Panc1 (cell line): Measurements from ENCODE around the gene KIF26B. TPM values are rescaled to one million over a fixed set of nuclear protein-coding genes. Genes with fewer than 3 reads are reported as not detected.

Source experiments
- ATAC-seq: fragments of 200-7000 bp; cut with Tn5 transposase; 2 replicates; pipeline ENCODE4 v1.9.1; 2020; ENCODE audit warnings: mild to moderate bottlenecking, moderate library complexity
- BruUV-seq: library from RNA; stranded (reverse); fragments of 400-500 nt; replicated peaks from 2 replicates; lab custom pipeline; 2021; lab: Mats Ljungman, UMichigan
- CTCF ChIA-PET: fragments of 300-600 bp; sonication (Branson Sonifier 250); formaldehyde crosslinking; loops from one replicate; lab custom pipeline; 2022; ENCODE audit warnings: antibody characterized with exemption; lab: Charles Lee
- POLR2A ChIA-PET: fragments of 300-600 bp; sonication (Branson Sonifier 250); formaldehyde crosslinking; loops from one replicate; lab custom pipeline; 2022; ENCODE audit warnings: antibody characterized with exemption; lab: Charles Lee
- DNase-seq: peaks from one replicate; pipeline ENCODE4 v3.0.0-alpha.2; 2010; ENCODE audit warnings: low read depth, low spot score
- H3K27ac ChIP-seq: 2 replicates; pipeline ENCODE4 v1.5.1; 2011; ENCODE audit warnings: mild to moderate bottlenecking, low read length, inconsistent platforms
- H3K27me3 ChIP-seq: fragments of 200-500 bp; sonication (Bioruptor generic); 2 replicates; pipeline ENCODE4 v1.6.0; 2014; ENCODE audit warnings: low read length, inconsistent platforms; ENCODE audit not compliant: control insufficient read depth, insufficient read depth
- H3K36me3 ChIP-seq: fragments of 200-500 bp; sonication (Bioruptor generic); 2 replicates; pipeline ENCODE4 v1.5.1; 2014; ENCODE audit warnings: inconsistent platforms, mild to moderate bottlenecking, low read length, moderate library complexity; ENCODE audit not compliant: control insufficient read depth, insufficient read depth
- H3K4me1 ChIP-seq: 2 replicates; pipeline ENCODE4 v1.5.1; 2011; ENCODE audit warnings: inconsistent platforms, mild to moderate bottlenecking, low read length, moderate library complexity; ENCODE audit not compliant: control insufficient read depth, insufficient read depth
- H3K4me3 ChIP-seq, 2 experiments: 2 replicates each; pipeline ENCODE4 v1.5.1; 2011 to 2012; ENCODE audit warnings: low read depth in 2 of 2, low read length in 2 of 2, mild to moderate bottlenecking in 2 of 2, inconsistent platforms in 1 of 2, moderate library complexity in 1 of 2
- H3K9me3 ChIP-seq: fragments of 200-500 bp; sonication (Bioruptor generic); 2 replicates; pipeline ENCODE4 v1.5.1; 2014; ENCODE audit warnings: low read depth, mild to moderate bottlenecking, inconsistent platforms, low read length, moderate library complexity; ENCODE audit not compliant: control insufficient read depth, insufficient read depth
- CTCF ChIP-seq: fragments of 450-650 bp; IDR thresholded peaks from 2 replicates; pipeline ENCODE4 v1.5.1; 2017; ENCODE audit warnings: mild to moderate bottlenecking
- POLR2AphosphoS5 ChIP-seq: IDR thresholded peaks from 2 replicates; pipeline ENCODE4 v1.6.1; 2012; ENCODE audit warnings: mild to moderate bottlenecking, low read depth, low read length, moderate library complexity
- SIN3A ChIP-seq: IDR thresholded peaks from 2 replicates; pipeline ENCODE4 v1.6.1; 2012; ENCODE audit warnings: low read depth, mild to moderate bottlenecking, low read length, moderate library complexity, borderline replicate concordance; ENCODE audit not compliant: insufficient read depth
- TCF7L2 ChIP-seq: IDR thresholded peaks from 2 replicates; pipeline ENCODE4 v1.6.1; 2011; ENCODE audit warnings: mild to moderate bottlenecking, low read depth, low read length, inconsistent platforms
- in situ Hi-C: cut with HindIII; loops from 2 replicates; pipeline ENCODE4 v1.10.0; 2016; ENCODE audit warnings: low sequenced_read_pairs, low pct_unique_long_range_greater_than_20kb
- intact Hi-C: fragments of 100-400 bp; cut with micrococcal nuclease; formaldehyde crosslinking; loops from one replicate; pipeline ENCODE4 v1.10.0; 2022; ENCODE audit not compliant: unreplicated experiment
- total RNA-seq: library from RNA; stranded (reverse); gene quantifications from one replicate; pipeline ENCODE4 v1.2.1, GENCODE V29; 2021; ENCODE audit not compliant: unreplicated experiment
- TF ChIP-seq, protein P1 (sequence below), 2 experiments: IDR thresholded peaks; 2 replicates each; pipeline ENCODE4 v1.6.1; 2011 to 2012; ENCODE audit warnings: low read depth in 2 of 2, control low read depth in 1 of 2, low read length in 1 of 2, mild to moderate bottlenecking in 1 of 2, moderate library complexity in 1 of 2; ENCODE audit not compliant: insufficient read depth in 1 of 2

The KIF26B gene
- total RNA-seq, 1 experiment from 2014 or later, result 0.33 TPM

- BruUV-seq, result no TSS peak
- no peak for TF ChIP-seq POLR2AphosphoS5
- no peak for TF ChIP-seq CTCF
- TF ChIP-seq SIN3A, result no peak
- TF ChIP-seq, protein P1, sequence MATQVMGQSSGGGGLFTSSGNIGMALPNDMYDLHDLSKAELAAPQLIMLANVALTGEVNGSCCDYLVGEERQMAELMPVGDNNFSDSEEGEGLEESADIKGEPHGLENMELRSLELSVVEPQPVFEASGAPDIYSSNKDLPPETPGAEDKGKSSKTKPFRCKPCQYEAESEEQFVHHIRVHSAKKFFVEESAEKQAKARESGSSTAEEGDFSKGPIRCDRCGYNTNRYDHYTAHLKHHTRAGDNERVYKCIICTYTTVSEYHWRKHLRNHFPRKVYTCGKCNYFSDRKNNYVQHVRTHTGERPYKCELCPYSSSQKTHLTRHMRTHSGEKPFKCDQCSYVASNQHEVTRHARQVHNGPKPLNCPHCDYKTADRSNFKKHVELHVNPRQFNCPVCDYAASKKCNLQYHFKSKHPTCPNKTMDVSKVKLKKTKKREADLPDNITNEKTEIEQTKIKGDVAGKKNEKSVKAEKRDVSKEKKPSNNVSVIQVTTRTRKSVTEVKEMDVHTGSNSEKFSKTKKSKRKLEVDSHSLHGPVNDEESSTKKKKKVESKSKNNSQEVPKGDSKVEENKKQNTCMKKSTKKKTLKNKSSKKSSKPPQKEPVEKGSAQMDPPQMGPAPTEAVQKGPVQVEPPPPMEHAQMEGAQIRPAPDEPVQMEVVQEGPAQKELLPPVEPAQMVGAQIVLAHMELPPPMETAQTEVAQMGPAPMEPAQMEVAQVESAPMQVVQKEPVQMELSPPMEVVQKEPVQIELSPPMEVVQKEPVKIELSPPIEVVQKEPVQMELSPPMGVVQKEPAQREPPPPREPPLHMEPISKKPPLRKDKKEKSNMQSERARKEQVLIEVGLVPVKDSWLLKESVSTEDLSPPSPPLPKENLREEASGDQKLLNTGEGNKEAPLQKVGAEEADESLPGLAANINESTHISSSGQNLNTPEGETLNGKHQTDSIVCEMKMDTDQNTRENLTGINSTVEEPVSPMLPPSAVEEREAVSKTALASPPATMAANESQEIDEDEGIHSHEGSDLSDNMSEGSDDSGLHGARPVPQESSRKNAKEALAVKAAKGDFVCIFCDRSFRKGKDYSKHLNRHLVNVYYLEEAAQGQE (IDR thresholded peaks at IDR 0.05; ENCODE audit: insufficient read depth in 1 of 2, low read depth in 2 of 2, low read length in 1 of 2), result no peak
- TF ChIP-seq TCF7L2, result no peak
- H3K9me3 ChIP-seq, result no peaks in the 10 kb centered on the region
- in situ Hi-C loops, result no loop called here
- no peaks in the 10 kb centered on the region for H3K4me1 ChIP-seq
- no peak overlapping the region for H3K27ac ChIP-seq
- ChIA-PET POLR2A (interaction anchor here (0.7 kb wide), 1 partner anchor 533 kb away, joined by 4 read pairs; no protein-coding TSS in a partner anchor), CTCF (interaction anchor here (0.6 to 1.0 kb wide), 2 partner anchors 241 to 379 kb away, joined by 3 read pairs; no protein-coding TSS in a partner anchor)
- intact Hi-C loops, result no loop called here
- no peak for DNase-seq
- no peaks in the 10 kb centered on the region for H3K36me3 ChIP-seq
- no peak for ATAC-seq
- H3K27me3 ChIP-seq, result peaks cover 5% of the 10 kb centered on the region; the same call in 1 of the 2 replicates
- no peak overlapping the region for H3K4me3 ChIP-seq
These were observed 14.1 kb downstream of the KIF26B start for GRCh38 chr1:245168906-245169305.

DNA sequence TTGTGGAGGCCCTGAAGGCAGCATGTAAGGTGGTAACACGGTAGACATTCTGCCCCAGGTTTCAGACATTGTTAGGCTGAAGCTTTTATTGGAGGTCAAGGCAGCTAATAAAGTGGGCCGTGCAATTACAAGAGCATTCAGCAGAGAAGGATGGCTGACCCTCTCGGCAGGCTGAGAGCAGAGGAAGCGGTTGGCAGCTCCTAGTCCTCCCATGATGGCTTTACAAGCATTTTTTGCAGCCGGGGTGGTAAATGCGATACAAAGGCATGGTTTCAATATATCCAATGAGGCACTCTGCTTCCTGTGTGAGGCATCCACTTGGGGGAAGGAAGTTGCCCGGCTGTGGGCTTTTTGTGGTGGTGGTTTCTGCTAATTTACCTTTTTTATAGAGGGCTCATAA is 14.6 kb downstream of the KIF26B start:
- H3K27ac ChIP-seq, result no peak overlapping the region
- TF ChIP-seq, protein P1 (IDR thresholded peaks at IDR 0.05; ENCODE audit: insufficient read depth in 1 of 2, low read depth in 2 of 2, low read length in 1 of 2), result no peak
- TF ChIP-seq POLR2AphosphoS5, result no peak
- TF ChIP-seq TCF7L2, result no peak
- no peak for TF ChIP-seq CTCF
- no peak for TF ChIP-seq SIN3A
- ChIA-PET POLR2A (interaction anchor here (0.7 kb wide), 1 partner anchor 534 kb away, joined by 4 read pairs; no protein-coding TSS in a partner anchor), CTCF (interaction anchor here (0.6 to 1.0 kb wide), 2 partner anchors 240 to 379 kb away, joined by 3 read pairs; no protein-coding TSS in a partner anchor)
- peaks cover 5% of the 10 kb centered on the region; the same call in 1 of the 2 replicates for H3K27me3 ChIP-seq
- no peaks in the 10 kb centered on the region for H3K9me3 ChIP-seq
- in situ Hi-C loops, result no loop called here
- no peak for ATAC-seq
- intact Hi-C loops, result no loop called here
- no peak for DNase-seq
- no peak overlapping the region for H3K4me3 ChIP-seq
- no TSS peak for BruUV-seq
- H3K4me1 ChIP-seq, result no peaks in the 10 kb centered on the region
- no peaks in the 10 kb centered on the region for H3K36me3 ChIP-seq
